ENCODE measurements around the gene MRPL2.

Gene MRPL2

GRCh38 chr6:43060034-43060754 is 960 bp upstream of the MRPL2 start:
- peak overlapping the region; percentile 91 for H3K9ac ChIP-seq (ENCODE audit: low read depth, low read length)
- H3K4me2 ChIP-seq (ENCODE audit: low read length), result peak overlapping the region; percentile 97
- H3K27me3 ChIP-seq (ENCODE audit: control insufficient read depth, insufficient read depth, low read length), result no peaks in the 10 kb centered on the region
- H3K9me3 ChIP-seq (replicated peaks; ENCODE audit: low read length), result no peaks in the 10 kb centered on the region
- H3K36me3 ChIP-seq (ENCODE audit: insufficient read depth, low read length), result peaks cover 16% of the 10 kb centered on the region
- peak overlapping the region; percentile 87 for H3K4me3 ChIP-seq (ENCODE audit: low read length)
- H3K4me1 ChIP-seq (ENCODE audit: control insufficient read depth, insufficient read depth, low read length), result peaks cover 15% of the 10 kb centered on the region

- no peaks in the 10 kb centered on the region for H3K27me3 ChIP-seq (ENCODE audit: control insufficient read depth, insufficient read depth, low read length)
- peak overlapping the region; percentile 81 for H3K4me2 ChIP-seq (ENCODE audit: low read length)
- peak overlapping the region; percentile 91 for H3K9ac ChIP-seq (ENCODE audit: low read depth, low read length)
- H3K4me1 ChIP-seq (ENCODE audit: control insufficient read depth, insufficient read depth, low read length), result peaks cover 22% of the 10 kb centered on the region
- no peaks in the 10 kb centered on the region for H3K9me3 ChIP-seq (replicated peaks; ENCODE audit: low read length)
- H3K36me3 ChIP-seq (ENCODE audit: insufficient read depth, low read length), result peaks cover 16% of the 10 kb centered on the region
- H3K4me3 ChIP-seq (ENCODE audit: low read length), result peak overlapping the region; percentile 87
These were observed 703 bp downstream of the MRPL2 start for GRCh38 chr6:43058531-43058930.

GRCh38 chr6:43055966-43056365 is 3.3 kb downstream of the MRPL2 start:
- Histone ChIP-seq H3K9me3 (replicated peaks; ENCODE audit: low read length) (no peaks in the 10 kb centered on the region), H3K4me2 (ENCODE audit: low read length) (no peak overlapping the region), H3K9ac (ENCODE audit: low read depth, low read length) (no peak overlapping the region), H3K4me3 (ENCODE audit: low read length) (no peak overlapping the region), H3K36me3 (ENCODE audit: insufficient read depth, low read length) (peaks cover 22% of the 10 kb centered on the region), H3K4me1 (ENCODE audit: control insufficient read depth, insufficient read depth, low read length) (peaks cover 43% of the 10 kb centered on the region), H3K27me3 (ENCODE audit: control insufficient read depth, insufficient read depth, low read length) (no peaks in the 10 kb centered on the region)

GRCh38 chr6:43054206-43054943 is 4.9 kb downstream of the MRPL2 start:
- H3K9me3 ChIP-seq (replicated peaks; ENCODE audit: low read length), result no peaks in the 10 kb centered on the region
- peak overlapping the region; percentile 97 for H3K9ac ChIP-seq (ENCODE audit: low read depth, low read length)
- peak overlapping the region; percentile 80 for H3K4me3 ChIP-seq (ENCODE audit: low read length)
- H3K36me3 ChIP-seq (ENCODE audit: insufficient read depth, low read length), result peaks cover 35% of the 10 kb centered on the region
- H3K4me2 ChIP-seq (ENCODE audit: low read length), result peak overlapping the region; percentile 96
- H3K4me1 ChIP-seq (ENCODE audit: control insufficient read depth, insufficient read depth, low read length), result peaks cover 41% of the 10 kb centered on the region
- H3K27me3 ChIP-seq (ENCODE audit: control insufficient read depth, insufficient read depth, low read length), result no peaks in the 10 kb centered on the region

GRCh38 chr6:43053545-43054205 is 5.6 kb downstream of the MRPL2 start, which contains the start of gene CUL7:
CUL7 (minus strand) TSS chr6:43053851; CDS start chr6:43052788, 1,063 bp downstream.
- Histone ChIP-seq H3K27me3 (ENCODE audit: control insufficient read depth, insufficient read depth, low read length) (no peaks in the 10 kb centered on the region), H3K4me3 (ENCODE audit: low read length) (peak within 1 kb of the TSS; percentile 80), H3K4me2 (ENCODE audit: low read length) (peak within 1 kb of the TSS; percentile 96), H3K36me3 (ENCODE audit: insufficient read depth, low read length) (peaks cover 40% of the 10 kb centered on the region), H3K9ac (ENCODE audit: low read depth, low read length) (peak within 1 kb of the TSS; percentile 97), H3K4me1 (ENCODE audit: control insufficient read depth, insufficient read depth, low read length) (peaks cover 41% of the 10 kb centered on the region), H3K9me3 (replicated peaks; ENCODE audit: low read length) (no peaks in the 10 kb centered on the region)

GRCh38 chr6:43052842-43053544 is 6.2 kb downstream of the MRPL2 start:
- Histone ChIP-seq H3K4me2 (ENCODE audit: low read length) (peak overlapping the region; percentile 96), H3K9ac (ENCODE audit: low read depth, low read length) (peak overlapping the region; percentile 97), H3K36me3 (ENCODE audit: insufficient read depth, low read length) (peaks cover 42% of the 10 kb centered on the region), H3K4me3 (ENCODE audit: low read length) (peak overlapping the region; percentile 80), H3K9me3 (replicated peaks; ENCODE audit: low read length) (no peaks in the 10 kb centered on the region), H3K27me3 (ENCODE audit: control insufficient read depth, insufficient read depth, low read length) (no peaks in the 10 kb centered on the region), H3K4me1 (ENCODE audit: control insufficient read depth, insufficient read depth, low read length) (peaks cover 34% of the 10 kb centered on the region)

GRCh38 chr6:43052225-43052841 is 6.9 kb downstream of the MRPL2 start:
- Histone ChIP-seq H3K4me2 (ENCODE audit: low read length) (peak overlapping the region; percentile 96), H3K9ac (ENCODE audit: low read depth, low read length) (peak overlapping the region; percentile 97), H3K36me3 (ENCODE audit: insufficient read depth, low read length) (peaks cover 44% of the 10 kb centered on the region), H3K9me3 (replicated peaks; ENCODE audit: low read length) (no peaks in the 10 kb centered on the region), H3K27me3 (ENCODE audit: control insufficient read depth, insufficient read depth, low read length) (no peaks in the 10 kb centered on the region), H3K4me3 (ENCODE audit: low read length) (peak overlapping the region; percentile 80), H3K4me1 (ENCODE audit: control insufficient read depth, insufficient read depth, low read length) (peaks cover 33% of the 10 kb centered on the region)

- no peak overlapping the region for H3K9ac ChIP-seq (ENCODE audit: low read depth, low read length)
- peaks cover 33% of the 10 kb centered on the region for H3K4me1 ChIP-seq (ENCODE audit: control insufficient read depth, insufficient read depth, low read length)
- H3K36me3 ChIP-seq (ENCODE audit: insufficient read depth, low read length), result peaks cover 54% of the 10 kb centered on the region
- no peaks in the 10 kb centered on the region for H3K27me3 ChIP-seq (ENCODE audit: control insufficient read depth, insufficient read depth, low read length)
- H3K4me3 ChIP-seq (ENCODE audit: low read length), result peak overlapping the region; percentile 25
- no peaks in the 10 kb centered on the region for H3K9me3 ChIP-seq (replicated peaks; ENCODE audit: low read length)
- H3K4me2 ChIP-seq (ENCODE audit: low read length), result peak overlapping the region; percentile 96
These were observed 8.3 kb downstream of the MRPL2 start for GRCh38 chr6:43050981-43051380.

- no peak overlapping the region for H3K4me3 ChIP-seq (ENCODE audit: low read length)
- peaks cover 26% of the 10 kb centered on the region for H3K4me1 ChIP-seq (ENCODE audit: control insufficient read depth, insufficient read depth, low read length)
- no peaks in the 10 kb centered on the region for H3K9me3 ChIP-seq (replicated peaks; ENCODE audit: low read length)
- H3K9ac ChIP-seq (ENCODE audit: low read depth, low read length), result no peak overlapping the region
- H3K36me3 ChIP-seq (ENCODE audit: insufficient read depth, low read length), result peaks cover 70% of the 10 kb centered on the region
- no peak overlapping the region for H3K4me2 ChIP-seq (ENCODE audit: low read length)
- no peaks in the 10 kb centered on the region for H3K27me3 ChIP-seq (ENCODE audit: control insufficient read depth, insufficient read depth, low read length)
These were observed 11.2 kb downstream of the MRPL2 start for GRCh38 chr6:43047998-43048397.

GRCh38 chr6:43045371-43045930 is 13.8 kb downstream of the MRPL2 start:
- Histone ChIP-seq H3K9me3 (replicated peaks; ENCODE audit: low read length) (no peaks in the 10 kb centered on the region), H3K4me1 (ENCODE audit: control insufficient read depth, insufficient read depth, low read length) (peaks cover under 1% of the 10 kb centered on the region), H3K36me3 (ENCODE audit: insufficient read depth, low read length) (peaks cover 78% of the 10 kb centered on the region), H3K9ac (ENCODE audit: low read depth, low read length) (no peak overlapping the region), H3K4me2 (ENCODE audit: low read length) (no peak overlapping the region), H3K27me3 (ENCODE audit: control insufficient read depth, insufficient read depth, low read length) (no peaks in the 10 kb centered on the region), H3K4me3 (ENCODE audit: low read length) (no peak overlapping the region)
